Activated CD4-positive, alpha-beta T cell treated with anti-CD3 and anti-CD28 coated beads, Interleukin-2, amount 10 ng/mL, durations not matched to agents 24 days and 14 days (primary cell): ENCODE results near the gene VPS51. TPM values are rescaled to one million over a fixed set of nuclear protein-coding genes. Genes with fewer than 3 reads are reported as not detected.
A peak's percentile ranks its signal among the peaks of the same experiment; 100 is the strongest.

Experiments
- DNase-seq: peaks from one replicate; pipeline ENCODE4 v3.0.0; 2022
- H3K27ac Mint-ChIP-seq: one replicate; pipeline ENCODE4 v1.8.0; 2022; ENCODE audit warnings: mild to moderate bottlenecking, mixed read lengths
- H3K27me3 Mint-ChIP-seq: one replicate; pipeline ENCODE4 v1.8.0; 2022; ENCODE audit warnings: mixed read lengths
- H3K36me3 Mint-ChIP-seq: one replicate; pipeline ENCODE4 v1.8.0; 2022; ENCODE audit warnings: low read depth, mild to moderate bottlenecking, mixed read lengths
- H3K4me1 Mint-ChIP-seq: one replicate; pipeline ENCODE4 v1.8.0; 2021; ENCODE audit warnings: mixed read lengths
- H3K4me3 Mint-ChIP-seq: one replicate; pipeline ENCODE4 v1.8.0; 2022; ENCODE audit warnings: mild to moderate bottlenecking, moderate library complexity, mixed read lengths
- H3K9me3 Mint-ChIP-seq: one replicate; pipeline ENCODE4 v1.8.0; 2021; ENCODE audit warnings: mixed read lengths
- intact Hi-C: fragments of 100-400 bp; cut with micrococcal nuclease; formaldehyde crosslinking; loops from one replicate; pipeline ENCODE4 v1.15.1; 2023
- total RNA-seq: library from RNA; stranded (reverse); gene quantifications from 2 replicates; pipeline ENCODE4 v1.2.3, GENCODE V29; 2022

The VPS51 gene
- total RNA-seq, 1 donor from 2014 or later = 127 TPM

GRCh38 chr11:65084598-65085375, 11.2 kb upstream of the VPS51 start:
- no peaks in the 10 kb centered on the region for H3K9me3 Mint-ChIP-seq
- peaks cover 62% of the 10 kb centered on the region for H3K36me3 Mint-ChIP-seq
- H3K4me3 Mint-ChIP-seq = peak overlapping the region; percentile 99
- peak overlapping the region; percentile 99 for H3K27ac Mint-ChIP-seq
- H3K27me3 Mint-ChIP-seq = peaks cover 2% of the 10 kb centered on the region
- peak; percentile 66 for DNase-seq
- H3K4me1 Mint-ChIP-seq = peaks cover 46% of the 10 kb centered on the region
- intact Hi-C loops = loop anchor here (1.0 kb wide), 6 partner anchors 12 to 70 kb away; partner anchors contain the start of genes ARL2, FAU, MRPL49 and SNX15

DNA sequence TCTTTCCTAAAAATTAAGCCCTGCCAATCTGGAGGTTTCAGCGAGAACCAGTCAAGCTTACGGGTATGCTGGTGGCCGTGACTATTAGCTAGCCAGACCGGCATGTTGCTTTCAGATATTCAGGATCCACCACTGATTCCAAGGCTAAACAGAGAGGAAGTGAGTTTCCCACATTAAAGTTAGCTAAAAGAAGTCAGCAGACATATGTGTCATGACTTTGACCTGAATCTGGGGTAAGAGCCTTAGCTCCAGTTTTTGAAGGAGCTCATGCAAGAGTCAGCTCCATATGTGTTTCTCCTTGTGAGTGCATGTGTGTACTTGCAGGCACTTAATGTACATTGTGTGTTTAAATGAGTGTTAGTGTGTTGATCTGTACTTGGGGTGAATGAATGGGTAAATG, 10.6 kb upstream of the VPS51 start:
- H3K4me1 Mint-ChIP-seq = peaks cover 44% of the 10 kb centered on the region
- intact Hi-C loops = no loop called here
- peaks cover 57% of the 10 kb centered on the region for H3K36me3 Mint-ChIP-seq
- DNase-seq = no peak
- no peaks in the 10 kb centered on the region for H3K9me3 Mint-ChIP-seq
- H3K27me3 Mint-ChIP-seq = peaks cover 2% of the 10 kb centered on the region
- H3K4me3 Mint-ChIP-seq = peak overlapping the region; percentile 99
- peak overlapping the region; percentile 99 for H3K27ac Mint-ChIP-seq

DNA sequence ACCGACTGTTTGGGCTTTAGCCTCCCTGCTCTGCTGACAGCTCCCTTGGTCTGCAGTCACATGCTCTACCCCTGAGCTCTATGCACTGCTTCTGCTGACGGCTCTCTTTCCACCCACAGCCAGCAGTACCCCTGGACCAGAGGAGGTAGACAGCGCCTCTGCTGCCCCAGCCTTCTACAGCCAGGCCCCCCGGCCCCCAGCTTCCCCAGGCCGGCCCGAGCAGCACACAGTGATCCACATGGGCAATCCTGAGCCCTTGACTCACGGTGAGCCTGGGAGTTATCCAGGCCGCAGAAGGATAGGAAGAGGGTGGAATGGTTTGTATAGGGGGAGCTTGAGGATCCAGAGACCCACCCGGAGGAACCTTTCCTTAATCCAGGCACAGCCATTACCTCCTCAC, 9.2 kb upstream of the VPS51 start:
- Mint-ChIP-seq H3K4me1 (peaks cover 35% of the 10 kb centered on the region), H3K9me3 (no peaks in the 10 kb centered on the region), H3K36me3 (peaks cover 47% of the 10 kb centered on the region), H3K4me3 (no peak overlapping the region), H3K27me3 (peaks cover 2% of the 10 kb centered on the region), H3K27ac (no peak overlapping the region)
- intact Hi-C loops = no loop called here
- DNase-seq = no peak

GRCh38 chr11:65087216-65087615, 8.8 kb upstream of the VPS51 start:
- no peaks in the 10 kb centered on the region for H3K9me3 Mint-ChIP-seq
- no peak overlapping the region for H3K4me3 Mint-ChIP-seq
- intact Hi-C loops = no loop called here

DNA sequence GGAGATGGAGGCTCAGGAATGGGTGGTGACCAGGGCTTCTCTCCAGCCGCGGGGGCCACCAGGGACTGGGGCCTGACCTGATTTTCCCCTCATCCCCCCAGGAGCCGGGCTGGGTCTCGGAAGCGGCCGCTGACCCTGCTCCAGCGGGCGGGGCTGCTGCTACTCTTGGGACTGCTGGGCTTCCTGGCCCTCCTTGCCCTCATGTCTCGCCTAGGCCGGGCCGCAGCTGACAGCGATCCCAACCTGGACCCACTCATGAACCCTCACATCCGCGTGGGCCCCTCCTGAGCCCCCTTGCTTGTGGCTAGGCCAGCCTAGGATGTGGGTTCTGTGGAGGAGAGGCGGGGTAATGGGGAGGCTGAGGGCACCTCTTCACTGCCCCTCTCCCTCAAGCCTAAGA, 8.2 kb upstream of the VPS51 start:
- no peak for DNase-seq
- Mint-ChIP-seq H3K27me3 (peaks cover 2% of the 10 kb centered on the region), H3K4me1 (peaks cover 27% of the 10 kb centered on the region), H3K27ac (no peak overlapping the region), H3K36me3 (peaks cover 39% of the 10 kb centered on the region), H3K4me3 (no peak overlapping the region), H3K9me3 (no peaks in the 10 kb centered on the region)
- intact Hi-C loops = no loop called here

More at GRCh38 chr11:65087216-65087615, 8.8 kb upstream of the VPS51 start:
- Mint-ChIP-seq H3K27ac (no peak overlapping the region), H3K36me3 (peaks cover 43% of the 10 kb centered on the region), H3K27me3 (peaks cover 2% of the 10 kb centered on the region), H3K4me1 (peaks cover 32% of the 10 kb centered on the region)
- DNase-seq = no peak

GRCh38 chr11:65089621-65090020, 6.4 kb upstream of the VPS51 start:
- no peak for DNase-seq
- peaks cover 25% of the 10 kb centered on the region for H3K36me3 Mint-ChIP-seq
- intact Hi-C loops = no loop called here
- H3K27me3 Mint-ChIP-seq = no peaks in the 10 kb centered on the region
- no peak overlapping the region for H3K4me3 Mint-ChIP-seq
- H3K27ac Mint-ChIP-seq = no peak overlapping the region
- H3K9me3 Mint-ChIP-seq = no peaks in the 10 kb centered on the region
- peaks cover 13% of the 10 kb centered on the region for H3K4me1 Mint-ChIP-seq

DNA sequence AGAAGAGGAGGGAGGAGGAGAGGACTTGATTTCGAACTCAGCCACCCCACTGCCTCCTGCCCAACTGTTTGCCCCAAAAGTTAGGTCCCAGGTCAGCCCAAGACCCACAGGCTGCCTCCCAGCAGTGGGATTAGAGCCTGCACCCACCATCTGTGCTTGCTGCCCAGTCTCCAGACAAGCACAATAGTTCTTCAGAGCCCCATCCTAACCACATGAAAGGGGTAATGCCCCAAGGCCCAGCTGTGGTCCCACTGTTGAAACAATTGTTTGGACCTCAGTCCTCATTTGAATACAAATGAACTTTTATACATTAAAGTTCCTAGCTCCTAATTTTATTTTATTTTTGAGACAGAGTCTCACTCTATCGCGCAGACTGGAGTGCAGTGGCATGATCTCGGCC, 5.4 kb upstream of the VPS51 start:
- Mint-ChIP-seq H3K9me3 (no peaks in the 10 kb centered on the region), H3K27me3 (no peaks in the 10 kb centered on the region), H3K36me3 (peaks cover 21% of the 10 kb centered on the region), H3K4me3 (no peak overlapping the region), H3K27ac (no peak overlapping the region), H3K4me1 (peaks cover 5% of the 10 kb centered on the region)
- no peak for DNase-seq
- intact Hi-C loops = no loop called here

GRCh38 chr11:65095427-65095826, 587 bp upstream of the VPS51 start:
- Mint-ChIP-seq H3K9me3 (no peaks in the 10 kb centered on the region), H3K36me3 (peaks cover 11% of the 10 kb centered on the region), H3K4me3 (peak overlapping the region; percentile 95), H3K27me3 (no peaks in the 10 kb centered on the region), H3K27ac (peak overlapping the region; percentile 94), H3K4me1 (peaks cover 14% of the 10 kb centered on the region)
- intact Hi-C loops = no loop called here
- DNase-seq = no peak

GRCh38 chr11:65096926-65097325, 912 bp downstream of the VPS51 start:
- intact Hi-C loops = loop anchor here (1.0 kb wide), 4 partner anchors 13 to 25 kb away; partner anchors contain the start of genes CDCA5, FAU, MRPL49 and ZFPL1
- no peaks in the 10 kb centered on the region for H3K27me3 Mint-ChIP-seq
- H3K36me3 Mint-ChIP-seq = peaks cover 14% of the 10 kb centered on the region
- no peaks in the 10 kb centered on the region for H3K9me3 Mint-ChIP-seq
- DNase-seq = no peak
- H3K4me3 Mint-ChIP-seq = peak overlapping the region; percentile 95
- peaks cover 14% of the 10 kb centered on the region for H3K4me1 Mint-ChIP-seq
- no peak overlapping the region for H3K27ac Mint-ChIP-seq

DNA sequence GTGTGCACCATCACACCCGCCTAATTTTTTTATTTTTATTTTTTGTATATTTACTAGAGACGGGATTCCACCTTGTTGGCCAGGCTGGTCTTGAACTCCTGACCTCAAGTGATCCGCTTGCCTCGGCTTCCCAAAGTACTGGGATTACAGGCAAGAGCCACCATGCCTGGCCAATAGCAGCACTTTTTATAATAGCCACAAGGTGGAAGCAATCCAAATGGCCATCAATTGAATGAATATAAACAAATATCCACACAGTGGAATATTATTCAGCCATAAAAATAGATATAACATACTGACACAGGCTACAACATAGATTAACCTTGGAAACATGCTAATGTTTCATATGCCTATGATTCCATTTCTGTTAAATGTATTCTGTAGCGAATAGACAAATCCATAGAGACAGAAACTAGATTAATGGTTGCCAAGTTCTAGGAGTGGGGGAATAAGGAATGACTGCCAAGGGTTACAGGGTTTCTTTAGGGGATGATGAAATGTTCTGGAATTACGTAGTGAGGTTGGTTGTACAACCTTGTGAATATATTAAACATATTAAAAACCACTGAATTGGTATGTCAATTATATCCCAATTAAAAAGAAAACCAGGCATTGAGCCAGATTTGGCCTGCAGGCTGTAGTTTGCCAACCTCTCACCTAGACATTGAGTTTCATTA, 4.8 kb downstream of the VPS51 start:
- no peaks in the 10 kb centered on the region for H3K27me3 Mint-ChIP-seq

DNA sequence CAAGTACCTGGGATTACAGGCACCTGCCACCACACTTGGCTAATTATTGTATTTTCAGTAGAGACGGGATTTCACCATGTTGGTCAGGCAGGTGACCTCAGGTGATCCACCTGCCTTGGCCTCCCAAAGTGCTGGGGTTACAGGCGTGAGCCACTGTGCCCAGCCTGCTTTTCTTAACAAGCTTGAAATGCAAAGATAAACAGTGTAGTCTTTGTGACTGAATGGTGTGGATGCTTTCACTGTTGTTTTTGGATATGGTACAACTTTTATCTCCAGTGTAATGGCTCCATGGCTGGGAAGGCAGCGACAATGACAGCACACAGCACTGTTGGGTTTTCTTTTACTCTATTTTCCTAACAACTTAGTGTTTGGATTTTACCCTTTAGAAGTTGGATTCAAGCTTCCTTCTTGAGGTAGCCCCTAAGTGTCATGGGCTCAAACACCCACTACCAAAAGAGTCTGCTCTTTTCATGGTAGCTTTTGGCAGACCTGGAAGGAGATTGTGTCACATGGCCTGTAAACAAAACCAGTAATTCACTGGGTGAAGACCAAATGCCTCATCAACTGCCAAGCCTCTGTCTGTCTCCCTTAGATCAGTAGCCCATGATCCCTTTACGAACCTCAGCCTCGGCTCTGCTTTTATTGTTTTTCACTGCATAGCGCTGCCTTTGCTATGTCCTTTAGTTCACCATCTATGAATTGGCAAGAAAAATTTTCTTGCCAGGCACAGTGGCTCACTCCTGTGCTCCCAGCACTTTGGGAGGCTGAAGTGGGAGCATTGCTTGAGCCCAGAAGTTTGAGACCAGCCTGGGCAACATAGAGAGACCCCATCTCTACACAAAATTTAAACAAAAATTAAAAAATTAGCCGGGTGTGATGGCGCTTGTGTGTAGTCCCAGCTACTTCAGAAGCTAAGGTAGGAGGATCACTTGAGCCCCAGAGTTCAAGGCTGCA, 6.4 kb downstream of the VPS51 start:
- Mint-ChIP-seq H3K4me1 (peaks cover 16% of the 10 kb centered on the region), H3K27me3 (no peaks in the 10 kb centered on the region), H3K9me3 (no peaks in the 10 kb centered on the region), H3K27ac (no peak overlapping the region), H3K4me3 (no peak overlapping the region), H3K36me3 (peaks cover 33% of the 10 kb centered on the region)
- intact Hi-C loops = no loop called here
- no peak for DNase-seq

More for the DNA sequence above, 4.8 kb downstream of the VPS51 start:
- no peaks in the 10 kb centered on the region for H3K9me3 Mint-ChIP-seq
- no peak overlapping the region for H3K4me3 Mint-ChIP-seq
- peaks cover 27% of the 10 kb centered on the region for H3K36me3 Mint-ChIP-seq
- intact Hi-C loops = no loop called here
- H3K4me1 Mint-ChIP-seq = peaks cover 19% of the 10 kb centered on the region
- no peak overlapping the region for H3K27ac Mint-ChIP-seq
- no peak for DNase-seq

DNA sequence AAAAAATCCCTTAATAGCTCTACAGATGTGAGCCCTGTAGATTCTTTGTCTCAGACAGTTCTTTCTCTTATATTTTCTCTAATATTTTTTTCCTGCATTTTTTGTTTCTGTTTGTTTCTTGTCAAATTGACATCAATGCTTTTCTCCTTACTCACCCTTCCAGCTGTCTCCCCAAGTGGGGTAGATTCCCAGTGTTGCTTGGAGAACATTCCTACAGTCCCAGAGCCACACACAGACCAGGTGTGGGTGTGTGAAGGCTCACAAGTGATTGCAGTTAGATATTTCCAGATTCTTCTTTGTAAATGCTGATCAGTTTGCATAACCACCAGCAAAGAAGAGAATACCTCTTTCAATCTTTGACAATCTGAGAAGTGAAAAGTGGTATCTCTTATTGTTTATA, 7.5 kb downstream of the VPS51 start:
- H3K27me3 Mint-ChIP-seq = no peaks in the 10 kb centered on the region
- no peak overlapping the region for H3K4me3 Mint-ChIP-seq
- no peak overlapping the region for H3K27ac Mint-ChIP-seq
- no peak for DNase-seq
- intact Hi-C loops = no loop called here
- H3K4me1 Mint-ChIP-seq = peaks cover 12% of the 10 kb centered on the region
- peaks cover 29% of the 10 kb centered on the region for H3K36me3 Mint-ChIP-seq
- no peaks in the 10 kb centered on the region for H3K9me3 Mint-ChIP-seq

DNA sequence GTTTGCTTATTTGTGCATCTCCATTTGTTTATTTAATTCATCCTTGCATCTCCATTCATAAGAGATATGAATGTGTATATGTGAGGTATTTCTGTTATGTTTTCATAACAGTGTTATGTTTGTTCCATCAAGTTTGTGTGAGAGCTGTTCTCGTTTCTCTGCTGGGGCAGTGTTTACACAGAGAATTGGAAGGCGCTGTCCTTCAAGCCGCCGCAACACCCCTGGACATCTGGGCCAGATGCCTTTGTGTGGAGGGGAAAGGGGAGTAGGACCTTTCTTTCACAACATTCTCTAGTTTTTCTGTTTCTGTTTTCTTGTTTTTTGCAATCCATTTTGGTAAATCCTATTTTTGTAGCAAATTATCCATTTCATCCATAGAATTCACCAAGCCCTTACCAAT, 8.6 kb downstream of the VPS51 start:
- H3K27ac Mint-ChIP-seq = no peak overlapping the region
- H3K9me3 Mint-ChIP-seq = no peaks in the 10 kb centered on the region
- intact Hi-C loops = no loop called here
- H3K36me3 Mint-ChIP-seq = peaks cover 26% of the 10 kb centered on the region
- no peaks in the 10 kb centered on the region for H3K27me3 Mint-ChIP-seq
- no peak for DNase-seq
- no peak overlapping the region for H3K4me3 Mint-ChIP-seq
- peaks cover 9% of the 10 kb centered on the region for H3K4me1 Mint-ChIP-seq
